T-cell (primary cell): Measurements from ENCODE around the gene COA1. TPM values are rescaled to one million over a fixed set of nuclear protein-coding genes. Genes with fewer than 3 reads are reported as not detected.
"Not testable (repeated sequence)": the region's sequence is repeated elsewhere in the genome, so short reads cannot be mapped to it uniquely, and the experiment has no call there.

Experiments
- ATAC-seq, 4 experiments: fragments of 200-7000 bp in 3 of 4; fragments of 150-1000 bp in 1 of 4; cut with Tn5 transposase; replicated peaks in 1 of 4; 1 replicate in 3 of 4; 2 replicates in 1 of 4; pipeline ENCODE4 v1.10.0; 2021; ENCODE audit warnings: moderate library complexity in 3 of 4, mild to moderate bottlenecking in 2 of 4, moderate number of reproducible peaks in 1 of 4
- CTCF ChIA-PET, 2 donors: fragments of 300-600 bp; sonication (Branson Sonifier 250); formaldehyde crosslinking; loops; one replicate each; lab custom pipeline; 2022; ENCODE audit warnings: antibody characterized with exemption in 2 of 2; lab: Charles Lee
- POLR2A ChIA-PET, 2 donors: fragments of 300-600 bp; sonication (Branson Sonifier 250); formaldehyde crosslinking; loops; one replicate each; lab custom pipeline; 2022; ENCODE audit warnings: antibody characterized with exemption in 2 of 2; lab: Charles Lee
- DNase-seq, 35 experiments: peaks; one replicate each; pipeline versions ENCODE4 v3.0.0 to v3.0.0-alpha.2; 2013 to 2023
- H3K27ac ChIP-seq: one replicate; pipeline ENCODE4 v1.5.1; 2013; ENCODE audit warnings: low read length
- H3K27me3 ChIP-seq, 2 experiments: replicated peaks in 1 of 2; 1 replicate in 1 of 2; 2 replicates in 1 of 2; pipeline versions ENCODE4 v1.6.1 to v1.7.0; 2013; ENCODE audit warnings: low read length in 1 of 2, mixed read lengths in 1 of 2; ENCODE audit not compliant: control insufficient read depth in 2 of 2, insufficient read depth in 2 of 2; ENCODE audit errors: extremely low read depth in 1 of 2
- H3K36me3 ChIP-seq, 2 donors: 1 replicate in 1 of 2; 2 replicates in 1 of 2; pipeline versions ENCODE4 v1.6.1 to v1.7.0; 2013; ENCODE audit warnings: low read length in 1 of 2; ENCODE audit not compliant: control insufficient read depth in 2 of 2, insufficient read depth in 1 of 2; ENCODE audit errors: extremely low read depth in 1 of 2
- H3K4me1 ChIP-seq, 2 experiments: 1 replicate in 1 of 2; 2 replicates in 1 of 2; pipeline versions ENCODE4 v1.6.1 to v1.7.0; 2013; ENCODE audit warnings: low read length in 2 of 2, mixed read lengths in 1 of 2; ENCODE audit not compliant: insufficient read depth in 2 of 2, control insufficient read depth in 1 of 2; ENCODE audit errors: extremely low read depth in 1 of 2
- H3K4me3 ChIP-seq, 2 donors: 1 replicate in 1 of 2; 2 replicates in 1 of 2; pipeline versions ENCODE4 v1.5.1 to v1.7.0; 2013; ENCODE audit warnings: mild to moderate bottlenecking in 2 of 2, low read length in 1 of 2, moderate library complexity in 1 of 2; ENCODE audit not compliant: control insufficient read depth in 1 of 2; ENCODE audit errors: extremely low read depth in 1 of 2
- H3K9me3 ChIP-seq: 2 replicates; pipeline ENCODE4 v1.7.0; 2013
- H3K27ac Mint-ChIP-seq, 2 donors: one replicate each; pipeline ENCODE4 v1.8.0; 2020 to 2021; ENCODE audit warnings: mild to moderate bottlenecking in 2 of 2, mixed read lengths in 2 of 2
- H3K27me3 Mint-ChIP-seq, 2 donors: one replicate each; pipeline ENCODE4 v1.8.0; 2021 to 2022; ENCODE audit warnings: mixed read lengths in 2 of 2
- H3K36me3 Mint-ChIP-seq: one replicate; pipeline ENCODE4 v1.8.0; 2021; ENCODE audit warnings: mixed read lengths
- H3K4me1 Mint-ChIP-seq, 3 donors: one replicate each; pipeline ENCODE4 v1.8.0; 2020 to 2022; ENCODE audit warnings: mixed read lengths in 3 of 3, mild to moderate bottlenecking in 1 of 3
- H3K4me3 Mint-ChIP-seq, 3 donors: one replicate each; pipeline ENCODE4 v1.8.0; 2020 to 2022; ENCODE audit warnings: mild to moderate bottlenecking in 3 of 3, mixed read lengths in 3 of 3, moderate library complexity in 3 of 3
- H3K9me3 Mint-ChIP-seq, 3 donors: one replicate each; pipeline ENCODE4 v1.8.0; 2020 to 2022; ENCODE audit warnings: mixed read lengths in 3 of 3
- WGBS: methylation state at CpG from one replicate; pipeline ENCODE4 v1.1.5; 2013; ENCODE audit warnings: missing lambda C conversion rate; ENCODE audit not compliant: insufficient coverage; 5-methylcytosine and 5-hydroxymethylcytosine counted together
- total RNA-seq, 35 experiments: library from RNA in 6 of 35; stranded (reverse) in 6 of 35; fragments of 120-200 nt in 1 of 35; gene quantifications; one replicate each; pipeline versions ENCODE4 v1.2.1 to v1.2.4 and lab custom pipeline; 2013 to 2026

Gene COA1
- total RNA-seq, 5 donors from 2014 or later (not counting 1 experiment from before 2014, with no cell fraction given), result 49.6 to 92.1 (median 67.8) TPM

- H3K27me3 Mint-ChIP-seq, result no peaks in the 10 kb centered on the region
- H3K36me3 Mint-ChIP-seq, result peaks cover 40% of the 10 kb centered on the region
- H3K27ac ChIP-seq, result peak overlapping the region; percentile 26
These were observed 125.1 kb downstream of the COA1 start for GRCh38 chr7:43604251-43604650.

GRCh38 chr7:43602256-43602655, 127.1 kb downstream of the COA1 start:
- POLR2A ChIA-PET, result interaction anchor here (0.5 to 1.2 kb wide), 6 partner anchors 13 to 136 kb away, joined by 3 to 10 read pairs (median 6); partner anchors contain the start of gene STK17A (in 1 of the 2)
- H3K4me1 ChIP-seq, result peaks cover 52 to 53% of the 10 kb centered on the region in 2 experiments
- H3K36me3 Mint-ChIP-seq, result peaks cover 36% of the 10 kb centered on the region

More at GRCh38 chr7:43604251-43604650, 125.1 kb downstream of the COA1 start:
- no peaks in the 10 kb centered on the region for H3K9me3 ChIP-seq
- POLR2A ChIA-PET, result interaction anchor here (0.5 to 2.2 kb wide), 10 partner anchors 9 to 157 kb away, joined by 3 to 13 read pairs (median 4); partner anchors contain the start of gene STK17A (in 2 of the 2)
- DNase-seq (no peak), ATAC-seq (no peak)
- H3K36me3 ChIP-seq, result peaks cover 0 to 69% of the 10 kb centered on the region in 2 donors
- peaks cover 49 to 53% (median 51%) of the 10 kb centered on the region in 3 donors for H3K4me1 Mint-ChIP-seq
- H3K4me3 ChIP-seq, result peak overlapping the region in 1 of 2 donors; percentile 12
- no peaks in the 10 kb centered on the region for H3K27me3 ChIP-seq
- peak overlapping the region; percentile 71 to 90 for H3K27ac Mint-ChIP-seq
- H3K4me3 Mint-ChIP-seq, result peak overlapping the region; percentile 25 to 57 (median 25)
- peaks cover 47 to 50% of the 10 kb centered on the region in 2 experiments for H3K4me1 ChIP-seq
- CTCF ChIA-PET, result interaction anchor here (0.6 to 5.3 kb wide), 6 partner anchors 9 to 96 kb away, joined by 3 to 47 read pairs (median 5); partner anchors contain the start of gene STK17A (in 1 of the 2)
- no CpG with 5 or more reads among the region's 1 CpG for WGBS
- H3K9me3 Mint-ChIP-seq, result no peaks in the 10 kb centered on the region

GRCh38 chr7:43600056-43600455, 129.3 kb downstream of the COA1 start:
- H3K4me1 ChIP-seq, result peaks cover 51 to 53% of the 10 kb centered on the region in 2 experiments
- H3K27ac ChIP-seq, result peak overlapping the region; percentile 19
- peak overlapping the region in 1 of 3 donors; percentile 57 for H3K4me3 Mint-ChIP-seq
- H3K36me3 Mint-ChIP-seq, result peaks cover 37% of the 10 kb centered on the region
- H3K27me3 Mint-ChIP-seq, result no peaks in the 10 kb centered on the region
- ATAC-seq, result peak in 1 of 4 experiments; percentile 43
- peaks cover 48 to 54% (median 51%) of the 10 kb centered on the region in 3 donors for H3K4me1 Mint-ChIP-seq
- H3K9me3 ChIP-seq, result no peaks in the 10 kb centered on the region
- ChIA-PET POLR2A (no interaction called here), CTCF (interaction anchor here in 1 of 2 donors (2.5 kb wide), 1 partner anchor 17 kb away, joined by 7 read pairs; the partner anchor contains the start of gene STK17A)
- H3K9me3 Mint-ChIP-seq, result no peaks in the 10 kb centered on the region
- H3K36me3 ChIP-seq, result peaks cover 0 to 83% of the 10 kb centered on the region in 2 donors
- 92% methylated on average over 2 of the region's 3 CpGs for WGBS
- no peaks in the 10 kb centered on the region for H3K27me3 ChIP-seq
- peak in 1 of 35 experiments; percentile 48 for DNase-seq
- no peak overlapping the region for H3K4me3 ChIP-seq
- peak overlapping the region; percentile 45 to 72 for H3K27ac Mint-ChIP-seq

More at GRCh38 chr7:43602256-43602655, 127.1 kb downstream of the COA1 start:
- H3K9me3 ChIP-seq, result no peaks in the 10 kb centered on the region
- H3K4me1 Mint-ChIP-seq, result peaks cover 49 to 51% (median 50%) of the 10 kb centered on the region in 3 donors
- ATAC-seq, result no peak
- no CpG with 5 or more reads among the region's 1 CpG for WGBS
- H3K36me3 ChIP-seq, result peaks cover 0 to 70% of the 10 kb centered on the region in 2 donors
- no peak overlapping the region for H3K4me3 Mint-ChIP-seq
- no peaks in the 10 kb centered on the region for H3K9me3 Mint-ChIP-seq
- no peak overlapping the region for H3K4me3 ChIP-seq
- no peak overlapping the region for H3K27ac Mint-ChIP-seq
- H3K27me3 Mint-ChIP-seq, result no peaks in the 10 kb centered on the region
- CTCF ChIA-PET, result interaction anchor here in 1 of 2 donors (0.8 to 5.3 kb wide), 8 partner anchors 15 to 117 kb away, joined by 3 to 34 read pairs (median 5); partner anchors contain the start of gene STK17A
- no peak overlapping the region for H3K27ac ChIP-seq
- no peak for DNase-seq
- no peaks in the 10 kb centered on the region for H3K27me3 ChIP-seq

- H3K9me3 Mint-ChIP-seq, H3K27ac ChIP-seq, H3K9me3 ChIP-seq, H3K27me3 ChIP-seq, H3K27ac Mint-ChIP-seq, ATAC-seq, H3K4me3 ChIP-seq, DNase-seq, H3K27me3 Mint-ChIP-seq: not testable (repeated sequence)
- Mint-ChIP-seq H3K4me1 (peaks cover 72 to 78% (median 76%) of the 10 kb centered on the region in 3 donors), H3K36me3 (peaks cover 37% of the 10 kb centered on the region), H3K4me3 (peak overlapping the region in 1 of 3 donors; percentile 96)
- ChIA-PET CTCF (interaction anchor here in 1 of 2 donors (0.7 kb wide), 1 partner anchor 16 kb away, joined by 5 read pairs; no protein-coding TSS in a partner anchor), POLR2A (interaction anchor here (0.7 to 1.3 kb wide), 3 partner anchors 9 to 48 kb away, joined by 5 to 6 read pairs (median 5); partner anchors contain the start of gene STK17A (in 1 of the 2))
- WGBS, result no CpG with 5 or more reads among the region's 5 CpGs
- Histone ChIP-seq H3K4me1 (peaks cover 50 to 53% of the 10 kb centered on the region in 2 experiments), H3K36me3 (peaks cover 0 to 55% of the 10 kb centered on the region in 2 donors)
These were observed 132.9 kb downstream of the COA1 start for GRCh38 chr7:43596426-43596825.

GRCh38 chr7:43594020-43594419, 135.3 kb downstream of the COA1 start:
- Mint-ChIP-seq H3K4me3 (peak overlapping the region; percentile 52 to 96 (median 62)), H3K4me1 (peaks cover 83 to 84% (median 83%) of the 10 kb centered on the region in 3 donors), H3K36me3 (peaks cover 27% of the 10 kb centered on the region), H3K9me3 (no peaks in the 10 kb centered on the region), H3K27ac (peak overlapping the region; percentile 76 to 85), H3K27me3 (no peaks in the 10 kb centered on the region)
- H3K27ac ChIP-seq, result peak overlapping the region; percentile 95
- peak overlapping the region in 1 of 2 donors; percentile 17 for H3K4me3 ChIP-seq
- H3K9me3 ChIP-seq, result no peaks in the 10 kb centered on the region
- no peak for ATAC-seq
- H3K27me3 ChIP-seq, result no peaks in the 10 kb centered on the region
- ChIA-PET POLR2A (interaction anchor here (0.6 to 1.2 kb wide), 5 partner anchors 11 to 91 kb away, joined by 3 to 5 read pairs (median 3); partner anchors contain the start of gene STK17A (in 1 of the 2)), CTCF (interaction anchor here in 1 of 2 donors (0.6 to 2.0 kb wide), 3 partner anchors 11 to 106 kb away, joined by 4 to 20 read pairs (median 6); partner anchors contain the start of gene STK17A)
- H3K36me3 ChIP-seq, result peaks cover 0 to 40% of the 10 kb centered on the region in 2 donors
- peaks cover 59 to 65% of the 10 kb centered on the region in 2 experiments for H3K4me1 ChIP-seq
- WGBS, result 44% methylated on average over 2 of the region's 2 CpGs
- DNase-seq, result no peak

- peak overlapping the region; percentile 95 for H3K27ac ChIP-seq
- peaks cover 0 to 33% of the 10 kb centered on the region in 2 donors for H3K36me3 ChIP-seq
- POLR2A ChIA-PET, result interaction anchor here (0.6 to 1.0 kb wide), 8 partner anchors 11 to 203 kb away, joined by 3 to 8 read pairs (median 4); partner anchors contain the start of gene STK17A (in 1 of the 2)
- H3K4me3 Mint-ChIP-seq, result peak overlapping the region; percentile 52 to 96 (median 62)
- H3K4me1 ChIP-seq, result peaks cover 59 to 69% of the 10 kb centered on the region in 2 experiments
- peak overlapping the region in 1 of 2 donors; percentile 54 for H3K4me3 ChIP-seq
- CTCF ChIA-PET, result interaction anchor here (1.0 to 3.2 kb wide), 3 partner anchors 10 to 107 kb away, joined by 3 to 14 read pairs (median 12); partner anchors contain the start of gene STK17A (in 1 of the 2)
- H3K36me3 Mint-ChIP-seq, result peaks cover 22% of the 10 kb centered on the region
- no CpG with 5 or more reads among the region's 1 CpG for WGBS
- H3K4me1 Mint-ChIP-seq, result peaks cover 83 to 84% (median 83%) of the 10 kb centered on the region in 3 donors
- H3K27ac Mint-ChIP-seq, result peak overlapping the region; percentile 76 to 80
- no peak for DNase-seq
- no peaks in the 10 kb centered on the region for H3K27me3 ChIP-seq
- H3K9me3 ChIP-seq, result no peaks in the 10 kb centered on the region
- no peaks in the 10 kb centered on the region for H3K27me3 Mint-ChIP-seq
- H3K9me3 Mint-ChIP-seq, result no peaks in the 10 kb centered on the region
- no peak for ATAC-seq
These were observed 136.3 kb downstream of the COA1 start for GRCh38 chr7:43593010-43593409.
